ENCODE data around the gene TMEM178B. TPM values are rescaled to one million over a fixed set of nuclear protein-coding genes. Genes with fewer than 3 reads are reported as not detected.

TMEM178B gene
- total RNA-seq, 2 experiments from 2014 or later: 0.06 TPM; not detected in 1

- no peaks in the 10 kb centered on the region for H3K36me3 Mint-ChIP-seq
- H3K27ac Mint-ChIP-seq: no peak overlapping the region
- H3K9me3 Mint-ChIP-seq: no peaks in the 10 kb centered on the region
- DNase-seq: no peak
- POLR2A ChIA-PET: no interaction called here
- ATAC-seq (ENCODE audit: low read depth): no peak
- no peak overlapping the region for H3K4me3 Mint-ChIP-seq
- H3K27me3 Mint-ChIP-seq: peaks cover 10% of the 10 kb centered on the region
- no peaks in the 10 kb centered on the region for H3K4me1 Mint-ChIP-seq
Observed at GRCh38 chr7:141238596-141239243, 164.9 kb downstream of the TMEM178B start.

DNA sequence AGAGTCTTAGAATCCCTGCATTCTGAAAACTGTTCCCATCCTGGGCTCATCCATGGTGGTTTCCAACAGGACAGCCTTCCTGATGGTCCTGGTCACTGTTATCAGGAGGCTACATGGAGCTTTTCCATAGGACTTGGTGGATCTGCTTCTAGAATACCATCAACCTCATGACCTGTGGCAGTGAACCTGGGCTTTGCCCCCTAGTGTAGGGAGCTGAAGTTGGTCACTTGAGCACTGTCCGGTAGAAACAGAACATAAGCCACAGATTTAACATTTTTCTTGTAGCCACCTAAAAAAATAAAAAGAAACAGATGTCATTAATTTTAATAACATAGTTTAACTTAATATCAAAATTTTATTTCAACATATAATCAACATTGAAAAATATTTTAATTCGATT, 165.8 kb downstream of the TMEM178B start:
- H3K4me1 Mint-ChIP-seq: no peaks in the 10 kb centered on the region
- no peak for DNase-seq
- peaks cover 8% of the 10 kb centered on the region for H3K27me3 Mint-ChIP-seq
- H3K36me3 Mint-ChIP-seq: no peaks in the 10 kb centered on the region
- POLR2A ChIA-PET: no interaction called here
- no peak overlapping the region for H3K27ac Mint-ChIP-seq
- H3K9me3 Mint-ChIP-seq: no peaks in the 10 kb centered on the region
- ATAC-seq (ENCODE audit: low read depth): no peak
- H3K4me3 Mint-ChIP-seq: no peak overlapping the region

GRCh38 chr7:141242568-141242967, 168.7 kb downstream of the TMEM178B start:
- H3K9me3 Mint-ChIP-seq: no peaks in the 10 kb centered on the region
- ATAC-seq (ENCODE audit: low read depth): no peak
- no peak overlapping the region for H3K4me3 Mint-ChIP-seq
- H3K4me1 Mint-ChIP-seq: no peaks in the 10 kb centered on the region
- DNase-seq: no peak
- POLR2A ChIA-PET: no interaction called here
- peaks cover 8% of the 10 kb centered on the region for H3K27me3 Mint-ChIP-seq
- no peaks in the 10 kb centered on the region for H3K36me3 Mint-ChIP-seq
- no peak overlapping the region for H3K27ac Mint-ChIP-seq

- Mint-ChIP-seq H3K27me3 (peaks cover 8% of the 10 kb centered on the region), H3K4me1 (no peaks in the 10 kb centered on the region), H3K36me3 (no peaks in the 10 kb centered on the region), H3K27ac (no peak overlapping the region), H3K4me3 (no peak overlapping the region), H3K9me3 (no peaks in the 10 kb centered on the region)
- POLR2A ChIA-PET: no interaction called here
- ATAC-seq (ENCODE audit: low read depth) (no peak), DNase-seq (no peak)
Observed at GRCh38 chr7:141243368-141243767, 169.5 kb downstream of the TMEM178B start.

DNA sequence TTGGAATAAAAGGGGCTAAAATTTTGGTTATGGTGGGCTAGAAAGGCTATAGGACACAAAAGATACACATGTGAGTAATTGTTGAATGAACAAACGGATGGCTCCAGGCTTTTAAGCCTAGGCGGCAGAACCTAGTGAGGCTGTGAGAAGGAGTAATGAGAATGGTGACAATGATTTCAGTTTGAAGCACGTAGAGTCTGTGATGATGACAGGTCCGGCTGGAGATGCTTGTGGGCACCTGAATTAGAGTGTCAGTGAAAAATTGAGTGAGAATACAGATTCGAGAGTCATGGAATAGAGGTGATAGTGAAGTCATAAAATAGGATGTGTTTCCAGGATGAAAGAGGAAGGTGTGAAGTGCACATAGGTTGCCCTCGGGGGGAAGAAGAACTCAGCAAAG, 170.6 kb downstream of the TMEM178B start:
- no peak overlapping the region for H3K4me3 Mint-ChIP-seq
- POLR2A ChIA-PET: no interaction called here

GRCh38 chr7:141246426-141246825, 172.6 kb downstream of the TMEM178B start:
- Mint-ChIP-seq H3K9me3 (no peaks in the 10 kb centered on the region), H3K4me1 (no peaks in the 10 kb centered on the region), H3K27ac (no peak overlapping the region), H3K4me3 (no peak overlapping the region), H3K36me3 (no peaks in the 10 kb centered on the region), H3K27me3 (peaks cover 5% of the 10 kb centered on the region)
- POLR2A ChIA-PET: no interaction called here
- no peak for DNase-seq
- no peak for ATAC-seq (ENCODE audit: low read depth)

More for the DNA sequence above, 170.6 kb downstream of the TMEM178B start:
- Mint-ChIP-seq H3K9me3 (no peaks in the 10 kb centered on the region), H3K27me3 (peaks cover 8% of the 10 kb centered on the region), H3K27ac (no peak overlapping the region), H3K36me3 (no peaks in the 10 kb centered on the region), H3K4me1 (no peaks in the 10 kb centered on the region)
- DNase-seq: no peak
- no peak for ATAC-seq (ENCODE audit: low read depth)

- Mint-ChIP-seq H3K9me3 (no peaks in the 10 kb centered on the region), H3K27ac (no peak overlapping the region), H3K4me3 (no peak overlapping the region), H3K27me3 (peaks cover 5% of the 10 kb centered on the region), H3K36me3 (no peaks in the 10 kb centered on the region), H3K4me1 (no peaks in the 10 kb centered on the region)
- no peak for DNase-seq
- ATAC-seq (ENCODE audit: low read depth): no peak
- POLR2A ChIA-PET: no interaction called here
Observed at GRCh38 chr7:141251180-141251579, 177.3 kb downstream of the TMEM178B start.

- H3K4me3 Mint-ChIP-seq: no peak overlapping the region
Observed at GRCh38 chr7:141251957-141252356, 178.1 kb downstream of the TMEM178B start.

GRCh38 chr7:141257597-141257996, 183.7 kb downstream of the TMEM178B start:
- no peak for ATAC-seq (ENCODE audit: low read depth)
- POLR2A ChIA-PET: no interaction called here
- H3K27ac Mint-ChIP-seq: no peak overlapping the region

More at GRCh38 chr7:141251957-141252356, 178.1 kb downstream of the TMEM178B start:
- Mint-ChIP-seq H3K36me3 (no peaks in the 10 kb centered on the region), H3K4me1 (no peaks in the 10 kb centered on the region), H3K9me3 (peaks cover 4% of the 10 kb centered on the region), H3K27ac (no peak overlapping the region), H3K27me3 (peaks cover 5% of the 10 kb centered on the region)
- POLR2A ChIA-PET: no interaction called here
- DNase-seq: no peak
- no peak for ATAC-seq (ENCODE audit: low read depth)

DNA sequence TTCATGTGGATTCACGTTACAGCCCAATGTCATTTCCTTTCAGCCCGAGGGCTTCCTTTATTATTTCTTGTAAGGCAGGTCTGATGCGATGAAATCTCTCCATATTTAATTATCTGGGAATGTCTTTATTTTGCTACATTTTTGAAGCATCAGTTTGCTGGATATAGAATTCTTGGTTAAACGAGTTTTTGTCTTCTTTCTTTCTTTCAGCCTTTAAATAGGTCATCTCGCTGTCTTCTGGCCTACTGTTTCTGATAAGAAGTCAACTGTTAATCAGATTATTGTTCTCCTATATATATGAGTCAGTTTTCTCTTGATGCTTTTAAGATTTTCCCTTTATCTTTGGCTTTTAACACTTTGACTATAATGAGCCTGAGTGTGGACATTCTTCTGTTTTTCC, 184.7 kb downstream of the TMEM178B start:
- H3K4me3 Mint-ChIP-seq: no peak overlapping the region
- H3K9me3 Mint-ChIP-seq: peaks cover 15% of the 10 kb centered on the region
- no peak for ATAC-seq (ENCODE audit: low read depth)
- POLR2A ChIA-PET: no interaction called here
- no peak overlapping the region for H3K27ac Mint-ChIP-seq
- DNase-seq: no peak
- H3K27me3 Mint-ChIP-seq: peaks cover 7% of the 10 kb centered on the region
- H3K4me1 Mint-ChIP-seq: peaks cover 7% of the 10 kb centered on the region
- H3K36me3 Mint-ChIP-seq: no peaks in the 10 kb centered on the region

More at GRCh38 chr7:141257597-141257996, 183.7 kb downstream of the TMEM178B start:
- Mint-ChIP-seq H3K4me1 (no peaks in the 10 kb centered on the region), H3K9me3 (peaks cover 12% of the 10 kb centered on the region), H3K4me3 (no peak overlapping the region), H3K36me3 (no peaks in the 10 kb centered on the region), H3K27me3 (peaks cover 9% of the 10 kb centered on the region)
- DNase-seq: no peak

- H3K4me3 Mint-ChIP-seq: no peak overlapping the region
- H3K36me3 Mint-ChIP-seq: no peaks in the 10 kb centered on the region
- ATAC-seq (ENCODE audit: low read depth): no peak
- no peak overlapping the region for H3K27ac Mint-ChIP-seq
- POLR2A ChIA-PET: no interaction called here
- peaks cover 11% of the 10 kb centered on the region for H3K9me3 Mint-ChIP-seq
- peaks cover 6% of the 10 kb centered on the region for H3K27me3 Mint-ChIP-seq
- DNase-seq: no peak
- peaks cover 14% of the 10 kb centered on the region for H3K4me1 Mint-ChIP-seq
Observed at GRCh38 chr7:141262101-141263090, 188.5 kb downstream of the TMEM178B start.

DNA sequence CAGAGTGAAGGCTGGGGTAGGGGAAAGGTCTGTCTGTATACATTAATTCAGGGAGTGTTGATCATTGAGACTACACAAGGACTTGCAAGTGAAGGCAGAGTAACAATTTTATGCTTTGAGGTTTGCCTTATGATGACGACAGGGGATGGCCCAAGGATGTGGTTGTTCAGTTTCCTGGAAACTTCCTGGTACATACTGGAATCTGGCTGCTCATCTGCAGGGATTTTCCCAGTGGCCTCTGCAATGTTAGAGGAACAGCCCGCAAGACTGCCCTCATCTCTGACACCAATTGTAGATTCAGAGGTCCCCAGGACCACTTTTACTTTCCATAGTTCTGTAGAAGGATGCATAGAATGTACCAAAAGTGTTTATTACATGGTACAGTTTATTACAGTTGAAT, 189.6 kb downstream of the TMEM178B start:
- H3K27ac Mint-ChIP-seq: no peak overlapping the region
- peaks cover 9% of the 10 kb centered on the region for H3K9me3 Mint-ChIP-seq
- H3K4me3 Mint-ChIP-seq: no peak overlapping the region
- POLR2A ChIA-PET: no interaction called here
- H3K27me3 Mint-ChIP-seq: peaks cover 6% of the 10 kb centered on the region
- peaks cover 14% of the 10 kb centered on the region for H3K4me1 Mint-ChIP-seq
- no peak for DNase-seq
- no peaks in the 10 kb centered on the region for H3K36me3 Mint-ChIP-seq
- ATAC-seq (ENCODE audit: low read depth): no peak

GRCh38 chr7:141263983-141264382, 190.1 kb downstream of the TMEM178B start:
- peaks cover 14% of the 10 kb centered on the region for H3K4me1 Mint-ChIP-seq
- POLR2A ChIA-PET: no interaction called here
- no peak for DNase-seq
- H3K9me3 Mint-ChIP-seq: peaks cover 6% of the 10 kb centered on the region
- no peak for ATAC-seq (ENCODE audit: low read depth)
- no peak overlapping the region for H3K4me3 Mint-ChIP-seq
- H3K27me3 Mint-ChIP-seq: peaks cover 6% of the 10 kb centered on the region
- no peak overlapping the region for H3K27ac Mint-ChIP-seq
- no peaks in the 10 kb centered on the region for H3K36me3 Mint-ChIP-seq

DNA sequence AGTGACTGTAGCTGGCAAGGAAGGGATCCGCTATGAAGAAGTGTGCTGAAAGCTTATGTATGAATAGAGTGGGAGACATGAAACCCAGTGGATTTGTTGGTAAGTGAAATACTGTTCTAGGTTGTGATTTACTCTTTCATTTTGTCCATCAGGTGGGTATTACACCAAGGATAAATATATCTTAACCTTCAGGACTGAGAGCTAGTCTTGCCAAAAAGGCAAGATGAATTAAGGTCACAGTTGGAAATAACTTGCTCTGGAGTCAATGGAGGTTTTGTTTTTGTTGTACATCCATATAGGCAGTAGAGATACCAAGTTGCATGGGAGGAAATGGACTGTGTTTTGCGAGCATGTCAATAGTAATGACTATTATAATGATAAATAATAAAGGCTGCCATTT, 190.6 kb downstream of the TMEM178B start:
- POLR2A ChIA-PET: no interaction called here
- peaks cover 14% of the 10 kb centered on the region for H3K4me1 Mint-ChIP-seq
- no peak for ATAC-seq (ENCODE audit: low read depth)
- H3K27me3 Mint-ChIP-seq: peaks cover 6% of the 10 kb centered on the region
- H3K4me3 Mint-ChIP-seq: no peak overlapping the region
- DNase-seq: no peak
- H3K36me3 Mint-ChIP-seq: no peaks in the 10 kb centered on the region
- H3K27ac Mint-ChIP-seq: no peak overlapping the region
- peaks cover 5% of the 10 kb centered on the region for H3K9me3 Mint-ChIP-seq

Data from activated naive CD8-positive, alpha-beta T cell treated with anti-CD3 and anti-CD28 coated beads, Interleukin-2, amount 10 ng/mL, durations not matched to agents 7 days and 5 days (primary cell).